Measurements from ENCODE around the gene COL6A2.

COL6A2 gene

DNA sequence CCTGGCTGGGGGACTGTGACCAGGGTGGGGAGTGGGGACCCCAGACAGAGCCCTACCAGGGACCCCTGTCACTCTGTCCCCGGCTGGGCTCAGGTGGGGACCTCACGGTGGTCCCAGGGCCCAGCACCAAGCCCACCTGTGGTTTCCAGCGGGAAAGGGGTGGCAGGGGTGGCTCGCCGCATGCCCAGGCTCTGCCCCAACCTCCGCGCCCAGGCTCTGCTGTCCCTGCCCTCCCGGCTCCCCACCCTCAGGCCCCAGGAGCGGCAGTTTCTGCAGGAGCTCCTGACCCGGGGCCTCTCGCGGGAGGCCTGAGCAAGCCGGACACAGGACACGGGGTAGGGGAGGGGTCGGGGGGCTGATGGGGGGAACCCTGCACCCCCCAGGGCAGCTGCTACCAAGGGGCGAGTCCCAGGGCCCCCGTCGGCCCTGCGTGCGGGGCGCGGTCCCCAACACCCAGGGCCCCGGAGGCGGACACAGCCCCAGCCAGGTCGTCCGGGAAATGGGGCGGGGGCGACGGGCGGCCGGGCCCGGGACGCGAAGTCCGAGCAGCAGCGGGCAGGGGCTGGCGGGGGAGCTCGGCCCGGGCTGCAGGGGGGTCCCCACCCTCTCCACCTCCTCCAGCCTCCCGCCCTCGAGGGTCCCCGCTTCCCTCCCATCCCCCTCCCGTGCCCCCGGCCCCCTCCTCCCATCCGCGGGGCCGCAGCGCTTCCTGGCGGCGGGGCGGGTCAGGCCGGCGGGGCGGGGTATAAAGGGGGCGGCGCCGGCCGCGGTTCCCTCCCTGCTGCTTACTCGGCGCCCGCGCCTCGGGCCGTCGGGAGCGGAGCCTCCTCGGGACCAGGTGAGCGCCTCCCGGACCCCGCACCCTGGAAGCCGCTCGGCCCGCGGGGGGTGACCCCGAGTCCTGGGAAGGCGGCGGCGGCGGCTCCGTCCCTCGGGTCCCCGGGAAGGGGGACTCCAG is at the start of gene COL6A2:
Gene COL6A2, plus strand, starts transcription at position 777 of the 958 bp plus-strand sequence.
- H3K9ac ChIP-seq (ENCODE audit: low read length), result no peak within 1 kb of the TSS
- H3K9me3 ChIP-seq (ENCODE audit: control insufficient read depth, low read depth, low read length), result no peaks in the 10 kb centered on the region
- no peaks in the 10 kb centered on the region for H3K4me1 ChIP-seq (ENCODE audit: control insufficient read depth, low read depth, low read length)
- peak within 1 kb of the TSS; percentile 36 for H3K4me3 ChIP-seq (ENCODE audit: low read length)
- H3K27me3 ChIP-seq (ENCODE audit: control insufficient read depth, insufficient read depth, low read length), result peaks cover 30% of the 10 kb centered on the region
- H3K36me3 ChIP-seq (ENCODE audit: control insufficient read depth, low read depth, low read length), result no peaks in the 10 kb centered on the region
- H3K27ac ChIP-seq (ENCODE audit: low read length), result no peak within 1 kb of the TSS

DNA sequence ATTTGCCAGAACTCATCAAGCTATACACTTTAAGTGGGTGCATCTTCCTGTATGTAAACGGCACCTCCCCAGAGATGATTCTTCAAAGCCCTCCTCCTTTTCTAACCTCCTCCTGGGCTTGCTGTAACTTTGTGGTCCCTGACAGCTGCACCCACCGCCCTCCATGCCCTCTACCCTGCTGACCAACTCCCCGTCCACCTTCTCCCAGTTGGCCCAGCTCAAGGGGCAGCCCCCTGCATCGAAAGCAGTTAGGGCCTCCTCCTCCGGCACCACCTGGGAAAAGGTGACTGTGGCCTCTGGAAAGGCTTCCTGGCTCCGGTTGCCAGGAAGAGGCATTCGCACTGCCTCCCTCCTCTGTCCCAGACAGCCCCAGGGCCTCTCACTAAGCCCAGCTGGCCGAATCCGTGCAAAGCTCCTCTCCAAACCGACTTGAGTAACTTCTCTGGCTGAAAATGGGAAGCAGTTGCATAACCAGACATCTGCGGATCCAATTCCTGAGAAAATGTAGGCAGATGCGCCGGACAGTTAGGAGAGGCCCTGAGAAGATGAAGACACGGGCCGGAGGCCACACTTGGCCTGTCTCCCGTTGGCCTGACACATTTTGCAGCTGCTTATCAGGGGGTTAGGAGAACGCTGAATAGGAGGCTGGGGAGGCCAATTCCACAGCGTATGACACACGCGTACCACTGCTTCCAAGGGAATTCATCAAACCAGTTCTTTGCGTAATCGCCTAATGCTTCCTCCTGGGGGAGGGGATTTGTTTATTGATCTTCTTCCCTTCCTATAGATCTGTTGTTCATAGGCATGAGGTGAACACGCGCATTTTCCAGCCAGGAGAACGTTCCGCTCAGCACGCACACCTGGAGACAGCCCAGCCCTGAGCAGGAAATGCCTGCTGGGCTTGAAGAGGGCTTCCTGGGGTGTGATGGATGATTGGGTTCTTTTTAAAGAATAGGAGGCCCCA is 48.7 kb upstream of the COL6A2 start:
- H3K9ac ChIP-seq (ENCODE audit: low read length), result no peak overlapping the region
- H3K27ac ChIP-seq (ENCODE audit: low read length), result no peak overlapping the region

GRCh38 chr21:46049890-46050667 is 47.8 kb upstream of the COL6A2 start:
- Histone ChIP-seq H3K4me3 (ENCODE audit: low read length) (no peak overlapping the region), H3K27ac (ENCODE audit: low read length) (no peak overlapping the region), H3K9ac (ENCODE audit: low read length) (no peak overlapping the region), H3K9me3 (ENCODE audit: control insufficient read depth, low read depth, low read length) (no peaks in the 10 kb centered on the region), H3K27me3 (ENCODE audit: control insufficient read depth, insufficient read depth, low read length) (no peaks in the 10 kb centered on the region), H3K36me3 (ENCODE audit: control insufficient read depth, low read depth, low read length) (no peaks in the 10 kb centered on the region), H3K4me1 (ENCODE audit: control insufficient read depth, low read depth, low read length) (peaks cover 10% of the 10 kb centered on the region)

More for the DNA sequence above, 48.7 kb upstream of the COL6A2 start:
- Histone ChIP-seq H3K4me1 (ENCODE audit: control insufficient read depth, low read depth, low read length) (peaks cover 10% of the 10 kb centered on the region), H3K36me3 (ENCODE audit: control insufficient read depth, low read depth, low read length) (no peaks in the 10 kb centered on the region), H3K27me3 (ENCODE audit: control insufficient read depth, insufficient read depth, low read length) (no peaks in the 10 kb centered on the region), H3K9me3 (ENCODE audit: control insufficient read depth, low read depth, low read length) (no peaks in the 10 kb centered on the region), H3K4me3 (ENCODE audit: low read length) (no peak overlapping the region)

DNA sequence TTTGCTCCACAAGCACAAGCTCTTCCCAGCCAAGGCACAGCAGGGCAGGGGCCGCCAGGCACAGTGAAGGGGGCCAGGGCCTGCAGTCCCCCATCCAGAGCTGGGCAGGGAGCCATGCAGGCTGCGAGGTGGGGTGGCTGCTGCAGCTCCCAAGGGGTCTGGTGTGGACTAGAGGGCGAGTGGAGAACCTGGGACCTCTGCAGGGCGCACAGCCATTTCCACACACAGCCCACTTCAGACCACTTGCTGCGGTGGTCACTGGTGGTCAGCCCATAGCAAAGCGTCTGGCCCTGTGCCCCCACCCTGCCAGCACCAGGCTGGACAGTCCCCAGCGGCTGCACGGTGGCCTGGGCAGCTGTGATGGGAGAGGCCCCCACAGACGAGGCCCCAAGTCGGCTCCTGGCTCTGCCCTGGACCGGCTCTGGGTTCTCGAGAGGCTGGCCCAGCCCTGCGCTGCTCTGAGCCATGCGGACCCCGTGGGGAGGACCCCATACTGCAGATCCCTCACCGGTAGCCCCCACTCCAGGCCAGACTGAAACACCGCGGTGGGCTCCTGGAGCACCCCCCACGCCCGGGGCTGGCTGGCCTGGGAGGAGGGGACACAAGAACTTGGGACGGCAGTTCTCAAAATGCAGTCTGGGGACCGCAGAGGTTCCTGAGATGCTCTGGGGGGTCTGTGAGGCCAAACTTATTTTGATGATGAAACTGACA is 47.1 kb upstream of the COL6A2 start:
- H3K36me3 ChIP-seq (ENCODE audit: control insufficient read depth, low read depth, low read length), result no peaks in the 10 kb centered on the region
- H3K4me3 ChIP-seq (ENCODE audit: low read length), result no peak overlapping the region
- peaks cover 10% of the 10 kb centered on the region for H3K4me1 ChIP-seq (ENCODE audit: control insufficient read depth, low read depth, low read length)
- no peaks in the 10 kb centered on the region for H3K27me3 ChIP-seq (ENCODE audit: control insufficient read depth, insufficient read depth, low read length)
- no peaks in the 10 kb centered on the region for H3K9me3 ChIP-seq (ENCODE audit: control insufficient read depth, low read depth, low read length)
- H3K27ac ChIP-seq (ENCODE audit: low read length), result no peak overlapping the region
- no peak overlapping the region for H3K9ac ChIP-seq (ENCODE audit: low read length)

DNA sequence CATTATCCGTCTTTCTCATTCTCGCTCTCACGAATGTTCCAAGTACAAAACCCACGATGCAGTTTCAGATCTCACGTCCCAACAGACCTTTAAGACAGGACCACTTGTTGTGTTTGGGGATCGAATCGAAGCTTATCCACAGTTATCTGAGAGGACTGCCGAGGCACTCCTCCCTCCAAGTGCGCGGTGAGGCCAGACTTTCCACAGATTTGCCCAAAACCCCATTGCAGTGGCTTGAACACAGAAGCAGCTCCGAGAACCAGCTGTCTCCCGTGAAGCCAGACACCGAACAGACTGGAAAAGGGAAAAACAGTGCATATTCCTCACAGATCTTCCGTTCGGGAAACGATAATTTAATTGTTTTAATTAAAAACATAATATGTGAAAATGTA is 46.5 kb upstream of the COL6A2 start:
- no peak overlapping the region for H3K4me3 ChIP-seq (ENCODE audit: low read length)
- H3K9ac ChIP-seq (ENCODE audit: low read length), result no peak overlapping the region
- H3K27ac ChIP-seq (ENCODE audit: low read length), result no peak overlapping the region
- no peaks in the 10 kb centered on the region for H3K27me3 ChIP-seq (ENCODE audit: control insufficient read depth, insufficient read depth, low read length)
- H3K4me1 ChIP-seq (ENCODE audit: control insufficient read depth, low read depth, low read length), result peaks cover 10% of the 10 kb centered on the region
- no peaks in the 10 kb centered on the region for H3K36me3 ChIP-seq (ENCODE audit: control insufficient read depth, low read depth, low read length)
- H3K9me3 ChIP-seq (ENCODE audit: control insufficient read depth, low read depth, low read length), result no peaks in the 10 kb centered on the region

- H3K4me3 ChIP-seq (ENCODE audit: low read length), result no peak overlapping the region
- H3K36me3 ChIP-seq (ENCODE audit: control insufficient read depth, low read depth, low read length), result no peaks in the 10 kb centered on the region
- H3K4me1 ChIP-seq (ENCODE audit: control insufficient read depth, low read depth, low read length), result peaks cover 10% of the 10 kb centered on the region
- H3K9me3 ChIP-seq (ENCODE audit: control insufficient read depth, low read depth, low read length), result no peaks in the 10 kb centered on the region
- H3K27ac ChIP-seq (ENCODE audit: low read length), result no peak overlapping the region
- no peaks in the 10 kb centered on the region for H3K27me3 ChIP-seq (ENCODE audit: control insufficient read depth, insufficient read depth, low read length)
- H3K9ac ChIP-seq (ENCODE audit: low read length), result no peak overlapping the region
These were observed 45.9 kb upstream of the COL6A2 start for GRCh38 chr21:46051821-46052675.

DNA sequence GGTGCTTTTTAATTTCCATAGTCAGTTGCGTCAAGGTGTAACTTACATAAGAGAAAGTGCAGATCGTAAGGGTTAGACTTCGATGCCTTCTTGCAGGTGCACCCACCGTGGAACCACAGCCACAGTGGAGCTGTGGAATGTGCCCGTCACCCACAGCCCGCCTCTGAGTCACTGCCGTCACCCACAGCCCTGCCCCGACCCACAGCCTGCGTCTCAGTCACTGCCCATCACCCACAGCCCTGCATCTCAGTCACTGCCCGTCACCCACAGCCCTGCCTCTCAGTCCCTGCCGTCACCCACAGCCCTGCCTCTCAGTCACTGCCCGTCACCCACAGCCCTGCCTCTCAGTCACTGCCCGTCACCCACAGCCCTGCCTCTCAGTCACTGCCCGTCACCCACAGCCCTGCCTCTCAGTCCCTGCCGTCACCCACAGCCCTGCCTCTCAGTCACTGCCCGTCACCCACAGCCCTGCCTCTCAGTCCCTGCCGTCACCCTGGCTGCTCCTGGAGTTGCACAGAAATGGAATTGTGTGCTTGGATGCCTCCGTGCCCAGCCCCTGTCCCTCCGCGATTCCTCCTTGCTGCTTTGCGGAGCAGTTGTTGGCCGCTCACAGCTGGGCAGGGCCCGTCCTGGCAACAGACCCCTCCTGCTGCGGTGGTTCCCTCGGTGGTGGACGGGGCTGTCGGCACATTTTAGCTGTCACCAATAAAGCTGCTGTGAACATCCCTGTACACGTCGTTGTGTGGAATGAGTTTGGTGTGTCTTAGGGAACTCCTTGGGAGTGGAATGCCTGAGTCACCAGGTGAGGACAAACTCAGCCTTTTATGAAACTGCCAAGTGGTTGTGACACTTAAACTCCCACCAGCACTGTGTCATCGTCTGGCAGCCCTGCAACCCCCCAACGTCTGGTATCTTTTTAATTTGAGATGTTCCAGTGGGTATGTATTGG is 44.9 kb upstream of the COL6A2 start:
- no peak overlapping the region for H3K4me3 ChIP-seq (ENCODE audit: low read length)
- no peaks in the 10 kb centered on the region for H3K27me3 ChIP-seq (ENCODE audit: control insufficient read depth, insufficient read depth, low read length)
- H3K9ac ChIP-seq (ENCODE audit: low read length), result no peak overlapping the region
- peaks cover 10% of the 10 kb centered on the region for H3K4me1 ChIP-seq (ENCODE audit: control insufficient read depth, low read depth, low read length)
- no peak overlapping the region for H3K27ac ChIP-seq (ENCODE audit: low read length)
- no peaks in the 10 kb centered on the region for H3K9me3 ChIP-seq (ENCODE audit: control insufficient read depth, low read depth, low read length)
- H3K36me3 ChIP-seq (ENCODE audit: control insufficient read depth, low read depth, low read length), result no peaks in the 10 kb centered on the region

DNA sequence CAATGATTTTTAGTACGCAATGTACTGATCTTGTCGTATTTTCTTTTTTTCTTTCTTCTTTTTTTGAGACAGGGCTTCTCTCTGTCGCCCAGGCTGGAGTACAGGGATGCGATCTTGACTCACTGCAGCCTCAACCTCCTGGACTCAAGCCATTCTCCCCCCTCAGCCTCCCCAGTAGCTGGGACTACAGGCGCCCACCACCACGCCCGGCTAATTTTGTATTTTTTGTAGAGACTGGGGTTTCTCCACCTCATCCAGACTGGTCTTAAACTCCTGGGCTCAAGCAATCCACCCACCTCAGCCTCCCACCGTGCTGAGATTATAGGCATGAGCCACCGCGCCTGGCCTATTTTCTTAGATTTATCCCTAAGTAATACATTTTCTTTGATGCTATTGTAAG is 43.9 kb upstream of the COL6A2 start:
- no peak overlapping the region for H3K9ac ChIP-seq (ENCODE audit: low read length)
- no peak overlapping the region for H3K4me3 ChIP-seq (ENCODE audit: low read length)

DNA sequence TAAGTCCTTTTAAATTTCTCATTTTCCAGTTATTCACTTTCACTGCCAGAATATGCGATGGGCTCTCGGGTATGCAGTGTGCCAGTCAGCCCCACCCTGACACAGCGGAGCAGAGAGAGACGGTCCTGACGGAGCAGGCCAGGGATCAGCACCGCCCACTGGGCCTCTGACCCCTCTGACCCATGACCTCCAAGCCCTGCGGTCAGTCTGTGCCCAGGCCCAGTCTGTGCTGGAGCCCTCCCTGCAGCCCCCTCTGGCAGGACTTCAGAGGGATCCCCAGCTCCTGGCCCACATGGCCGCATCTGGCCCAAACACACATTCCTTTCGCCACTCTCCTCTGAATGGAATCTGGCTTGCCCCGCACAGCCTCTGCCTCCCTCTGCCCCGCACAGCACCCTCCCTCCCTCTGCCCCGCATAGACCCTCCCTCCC is 43.4 kb upstream of the COL6A2 start:
- no peak overlapping the region for H3K27ac ChIP-seq (ENCODE audit: low read length)
- no peak overlapping the region for H3K9ac ChIP-seq (ENCODE audit: low read length)
- peaks cover 4% of the 10 kb centered on the region for H3K4me1 ChIP-seq (ENCODE audit: control insufficient read depth, low read depth, low read length)
- H3K9me3 ChIP-seq (ENCODE audit: control insufficient read depth, low read depth, low read length), result peaks cover 3% of the 10 kb centered on the region
- H3K27me3 ChIP-seq (ENCODE audit: control insufficient read depth, insufficient read depth, low read length), result no peaks in the 10 kb centered on the region
- H3K4me3 ChIP-seq (ENCODE audit: low read length), result no peak overlapping the region
- H3K36me3 ChIP-seq (ENCODE audit: control insufficient read depth, low read depth, low read length), result no peaks in the 10 kb centered on the region

More for the DNA sequence above, 43.9 kb upstream of the COL6A2 start:
- peaks cover 3% of the 10 kb centered on the region for H3K9me3 ChIP-seq (ENCODE audit: control insufficient read depth, low read depth, low read length)
- no peaks in the 10 kb centered on the region for H3K36me3 ChIP-seq (ENCODE audit: control insufficient read depth, low read depth, low read length)
- H3K27me3 ChIP-seq (ENCODE audit: control insufficient read depth, insufficient read depth, low read length), result no peaks in the 10 kb centered on the region
- H3K27ac ChIP-seq (ENCODE audit: low read length), result no peak overlapping the region
- H3K4me1 ChIP-seq (ENCODE audit: control insufficient read depth, low read depth, low read length), result peaks cover 8% of the 10 kb centered on the region

Data from iPS-18a (cell line).